PC-9 (cell line): ENCODE results near the gene MARS1. TPM values are rescaled to one million over a fixed set of nuclear protein-coding genes. Genes with fewer than 3 reads are reported as not detected.
"Not testable (repeated sequence)": the region's sequence is repeated elsewhere in the genome, so short reads cannot be mapped to it uniquely, and the experiment has no call there.

Experiments used
- BruUV-seq: library from RNA; stranded (reverse); fragments of 400-500 nt; replicated peaks from 2 replicates; lab custom pipeline; 2021; lab: Mats Ljungman, UMichigan
- CTCF ChIA-PET: fragments of 300-600 bp; sonication (Branson Sonifier 250); formaldehyde crosslinking; loops from one replicate; lab custom pipeline; 2022; ENCODE audit warnings: antibody characterized with exemption; lab: Charles Lee
- POLR2A ChIA-PET: fragments of 300-600 bp; sonication (Branson Sonifier 250); formaldehyde crosslinking; loops from one replicate; lab custom pipeline; 2022; ENCODE audit warnings: antibody characterized with exemption; ENCODE audit not compliant: unreplicated experiment; lab: Charles Lee
- DNase-seq, 2 experiments: peaks; one replicate each; pipeline versions ENCODE4 v3.0.0 to v3.0.0-alpha.2; 2015 to 2022; ENCODE audit warnings: mixed read lengths in 1 of 2
- H2AFZ ChIP-seq: fragments of 200-600 bp; sonication (generic); 2 replicates; pipeline ENCODE4 v1.8.1; 2017; ENCODE audit warnings: antibody characterized with exemption
- H3F3A ChIP-seq: fragments of 200-600 bp; sonication (generic); 2 replicates; pipeline ENCODE4 v1.8.1; 2017; ENCODE audit warnings: antibody characterized with exemption, mild to moderate bottlenecking, low read depth; ENCODE audit not compliant: insufficient read depth
- H3K27ac ChIP-seq: fragments of 200-600 bp; sonication (generic); 2 replicates; pipeline ENCODE4 v1.6.1; 2016; ENCODE audit warnings: mixed run types
- H3K27me3 ChIP-seq: fragments of 200-600 bp; sonication (generic); 2 replicates; pipeline ENCODE4 v1.6.1; 2016; ENCODE audit warnings: low read depth, mixed run types; ENCODE audit not compliant: insufficient read depth
- H3K36me3 ChIP-seq: fragments of 200-600 bp; sonication (generic); 2 replicates; pipeline ENCODE4 v1.6.1; 2016; ENCODE audit warnings: low read depth, mixed run types
- H3K4me1 ChIP-seq: fragments of 200-600 bp; sonication (generic); replicated peaks from 2 replicates; pipeline ENCODE4 v1.6.1; 2016; ENCODE audit warnings: mixed run types; ENCODE audit not compliant: insufficient read depth
- H3K4me2 ChIP-seq: fragments of 200-600 bp; sonication (generic); 2 replicates; pipeline ENCODE4 v1.6.1; 2017; ENCODE audit warnings: mixed run types
- H3K4me3 ChIP-seq: fragments of 200-600 bp; sonication (generic); 2 replicates; pipeline ENCODE4 v1.6.1; 2016; ENCODE audit warnings: mixed run types
- H3K79me2 ChIP-seq: fragments of 200-600 bp; sonication (generic); 2 replicates; pipeline ENCODE4 v1.6.1; 2017; ENCODE audit warnings: low read depth, mixed run types
- H3K9me2 ChIP-seq: fragments of 200-600 bp; sonication (generic); 2 replicates; pipeline ENCODE4 v1.8.1; 2017; ENCODE audit warnings: mild to moderate bottlenecking; ENCODE audit not compliant: insufficient read depth
- H3K9me3 ChIP-seq: fragments of 200-600 bp; sonication (generic); 2 replicates; pipeline ENCODE4 v1.8.1; 2016; ENCODE audit warnings: low read depth; ENCODE audit not compliant: insufficient read depth
- H4K20me1 ChIP-seq: fragments of 200-600 bp; sonication (generic); 2 replicates; pipeline ENCODE4 v1.8.1; 2017; ENCODE audit not compliant: insufficient read depth
- CTCF ChIP-seq: fragments of 200-600 bp; sonication (generic); conservative IDR thresholded peaks from 2 replicates; pipeline ENCODE4 v1.6.1; 2017; ENCODE audit warnings: mixed run types, antibody characterized with exemption, mild to moderate bottlenecking, moderate library complexity
- EZH2 ChIP-seq: fragments of 200-600 bp; sonication (generic); IDR thresholded peaks from 2 replicates; pipeline ENCODE4 v1.8.0; 2017; ENCODE audit warnings: antibody characterized with exemption, low read depth
- intact Hi-C: fragments of 100-400 bp; cut with micrococcal nuclease; formaldehyde crosslinking; loops from one replicate; pipeline ENCODE4 v1.10.0; 2022; ENCODE audit not compliant: unreplicated experiment
- total RNA-seq: library from RNA; stranded (reverse); gene quantifications from 2 replicates; pipeline ENCODE4 v1.2.3, GENCODE V29; 2021

MARS1 gene
- total RNA-seq, 1 experiment from 2014 or later, result 307 TPM

- ChIA-PET CTCF (no interaction called here), POLR2A (interaction anchor here (0.7 kb wide), 1 partner anchor 1512 kb away, joined by 4 read pairs; no protein-coding TSS in a partner anchor)
- Histone ChIP-seq H3K36me3 (peaks cover 63% of the 10 kb centered on the region), H3K27ac (no peak overlapping the region), H3K9me3 (no peaks in the 10 kb centered on the region), H3K4me3 (no peak overlapping the region), H3K9me2 (no peaks in the 10 kb centered on the region), H3K27me3 (no peaks in the 10 kb centered on the region), H3K4me2 (no peak overlapping the region), H4K20me1 (peaks cover 86% of the 10 kb centered on the region), H2AFZ (no peak overlapping the region), H3F3A (peaks cover 83% of the 10 kb centered on the region), H3K79me2 (peaks cover 20% of the 10 kb centered on the region), H3K4me1 (peaks cover 4% of the 10 kb centered on the region)
- DNase-seq, result no peak
- TF ChIP-seq CTCF (no peak), EZH2 (no peak)
- BruUV-seq, result no TSS peak
- intact Hi-C loops, result no loop called here
These were observed 25.4 kb downstream of the MARS1 start for GRCh38 chr12:57513266-57513665.

GRCh38 chr12:57513677-57514076 is 25.8 kb downstream of the MARS1 start:
- H3K9me2 ChIP-seq, H3K27ac ChIP-seq, H3K4me3 ChIP-seq, DNase-seq, H3K27me3 ChIP-seq, H3K9me3 ChIP-seq, H2AFZ ChIP-seq, BruUV-seq, H3K4me1 ChIP-seq, intact Hi-C loops, H3K4me2 ChIP-seq: not testable (repeated sequence)
- peaks cover 86% of the 10 kb centered on the region for H4K20me1 ChIP-seq
- H3K79me2 ChIP-seq, result peaks cover 24% of the 10 kb centered on the region
- H3K36me3 ChIP-seq, result peaks cover 67% of the 10 kb centered on the region
- POLR2A ChIA-PET, result interaction anchor here (0.7 kb wide), 1 partner anchor 1511 kb away, joined by 4 read pairs; no protein-coding TSS in a partner anchor
- CTCF ChIA-PET, result interaction anchor here (0.6 kb wide), 1 partner anchor 272 kb away, joined by 4 read pairs; no protein-coding TSS in a partner anchor
- H3F3A ChIP-seq, result peaks cover 84% of the 10 kb centered on the region

- BruUV-seq, H3K9me3 ChIP-seq, H3K27me3 ChIP-seq, H3K27ac ChIP-seq, H3K9me2 ChIP-seq, intact Hi-C loops, H2AFZ ChIP-seq, H3K4me3 ChIP-seq, H3K4me2 ChIP-seq, DNase-seq: not testable (repeated sequence)
- peaks cover 30% of the 10 kb centered on the region for H3K79me2 ChIP-seq
- peaks cover 73% of the 10 kb centered on the region for H3K36me3 ChIP-seq
- peaks cover 79% of the 10 kb centered on the region for H3F3A ChIP-seq
- peaks cover 12% of the 10 kb centered on the region for H3K4me1 ChIP-seq
- CTCF ChIA-PET, result interaction anchor here (0.6 kb wide), 1 partner anchor 272 kb away, joined by 4 read pairs; no protein-coding TSS in a partner anchor
- peaks cover 86% of the 10 kb centered on the region for H4K20me1 ChIP-seq
- POLR2A ChIA-PET, result interaction anchor here (0.5 to 0.7 kb wide), 2 partner anchors 12 to 1511 kb away, joined by 4 to 7 read pairs; no protein-coding TSS in a partner anchor
These were observed 26.4 kb downstream of the MARS1 start for GRCh38 chr12:57514246-57514645.

- Histone ChIP-seq H3K9me2 (no peaks in the 10 kb centered on the region), H3K9me3 (no peaks in the 10 kb centered on the region), H3K4me3 (no peak overlapping the region), H3K4me1 (peaks cover 12% of the 10 kb centered on the region), H3K79me2 (peaks cover 36% of the 10 kb centered on the region), H3F3A (peaks cover 82% of the 10 kb centered on the region), H4K20me1 (peaks cover 86% of the 10 kb centered on the region), H3K36me3 (peaks cover 78% of the 10 kb centered on the region), H2AFZ (no peak overlapping the region), H3K4me2 (no peak overlapping the region), H3K27me3 (no peaks in the 10 kb centered on the region), H3K27ac (no peak overlapping the region)
- no peak for DNase-seq
- intact Hi-C loops, result no loop called here
- no peak for TF ChIP-seq EZH2
- no peak for TF ChIP-seq CTCF
- no TSS peak for BruUV-seq
- ChIA-PET CTCF (no interaction called here), POLR2A (interaction anchor here (0.6 kb wide), 1 partner anchor 266 kb away, joined by 4 read pairs; no protein-coding TSS in a partner anchor)
These were observed 27.0 kb downstream of the MARS1 start for GRCh38 chr12:57514720-57515407.
